Adrenal gland (tissue), 12 donors: Measurements from ENCODE around the gene CACNA1D. TPM values are rescaled to one million over a fixed set of nuclear protein-coding genes. Genes with fewer than 3 reads are reported as not detected.

ENCODE experiments used
- DNase-seq, 7 donors: peaks; one replicate each; pipeline ENCODE4 v3.0.0-alpha.2; 2019 to 2020
- H3K27ac ChIP-seq, 5 donors: fragments of 200-600 bp; sonication (generic) in 4 of 5; 1 replicate in 3 of 5; 2 replicates in 2 of 5; pipeline versions ENCODE4 v1.5.1 to v1.8.0; 2016 to 2020; ENCODE audit warnings: mild to moderate bottlenecking in 1 of 5
- H3K27me3 ChIP-seq: fragments of 200-600 bp; 2 replicates; pipeline ENCODE4 v1.8.0; 2021
- H3K36me3 ChIP-seq, 2 donors: fragments of 200-600 bp; replicated peaks in 1 of 2; 1 replicate in 1 of 2; 2 replicates in 1 of 2; pipeline versions ENCODE4 v1.5.1 to v1.8.0; 2018 to 2022
- H3K4me1 ChIP-seq, 2 donors: fragments of 200-600 bp; replicated peaks in 1 of 2; 1 replicate in 1 of 2; 2 replicates in 1 of 2; pipeline versions ENCODE4 v1.5.1 to v1.8.0; 2018 to 2021
- H3K4me3 ChIP-seq, 4 donors: fragments of 200-600 bp; sonication (generic) in 3 of 4; one replicate each; pipeline ENCODE4 v1.5.1; 2016 to 2018
- H3K9me3 ChIP-seq, 3 donors: fragments of 200-600 bp; sonication (generic) in 1 of 3; replicated peaks in 1 of 3; 1 replicate in 2 of 3; 2 replicates in 1 of 3; pipeline versions ENCODE4 v1.5.1 to v1.8.0; 2016 to 2021
- CTCF ChIP-seq, 6 experiments: fragments of 450-650 bp in 4 of 6; fragments of 200-600 bp in 2 of 6; sonication (generic) in 1 of 6; IDR thresholded peaks; 1 replicate in 5 of 6; 2 replicates in 1 of 6; pipeline versions ENCODE4 v1.5.1 to v1.8.0; 2016 to 2021; ENCODE audit warnings: antibody characterized with exemption in 6 of 6, mild to moderate bottlenecking in 2 of 6, moderate library complexity in 1 of 6
- POLR2A ChIP-seq, 2 donors: fragments of 450-650 bp; IDR thresholded peaks; one replicate each; pipeline ENCODE4 v1.6.1; 2017; ENCODE audit warnings: antibody characterized with exemption in 2 of 2, mild to moderate bottlenecking in 2 of 2, moderate library complexity in 1 of 2
- WGBS, 4 donors: extraction: QIAGEN DNeasy Blood & Tissue Kit in 2 of 4; methylation state at CpG; one replicate each; pipeline versions ENCODE4 v1.1.5 to v1.1.7; 2013 to 2017; 5-methylcytosine and 5-hydroxymethylcytosine counted together
- intact Hi-C, 2 donors: fragments of 100-400 bp; cut with DNase I; formaldehyde crosslinking; loops; one replicate each; pipeline versions ENCODE4 v1.14.1 to v1.15.0; 2022 to 2023
- polyA plus RNA-seq, 3 donors: library from polyadenylated mRNA; stranded (reverse); fragments of 200-250 nt in 2 of 3; fragments of 350-450 nt in 1 of 3; fragmentation: Illumina TruSeq in 1 of 3; extraction: RNeasy Lipid Tissue Mini Kit (QIAGEN cat#74804) in 1 of 3; gene quantifications; one replicate each; pipeline ENCODE4 v1.2.3, GENCODE V29; 2013 to 2014
- total RNA-seq, 9 donors: library from RNA; depleted of rRNA in 4 of 9; stranded (reverse); fragments of >200 nt in 4 of 9; fragments of 120-200 nt in 1 of 9; fragmentation: NEBNext Ultra II Directional in 1 of 9; extraction: Animal tissue kit (Norgen Biotek cat#: 25700) in 1 of 9; gene quantifications; one replicate each; pipeline versions ENCODE4 v1.1.0 to v1.2.4, GENCODE V29; 2013 to 2023
- donor health status: healthy with polysubstance abuse.
- donor health status: Bipolar disorder and iron deficiency.
- donor health status: DM: yes; HTN: yes; CAD: no.
- donor health status: DM: no; HTN: no; CAD: no.
- donor health status: DM: no; HTN: no; CAD: no.
- donor health status: DM: yes; HTN: yes; CAD: no.

The CACNA1D gene
- total and polyA plus RNA-seq, 12 donors = 25.8 to 111 (median 63.0) TPM

GRCh38 chr3:53846134-53846850 lies 351.9 kb downstream of the CACNA1D start, which contains the start of the genes CHDH and IL17RB:
Gene CHDH (minus strand): TSS chr3:53846419. CDS start chr3:53824008, 22,411 bp downstream.
Gene IL17RB (plus strand): TSS chr3:53846568. CDS start chr3:53846589, 21 bp downstream.
- intact Hi-C loops = no loop called here

GRCh38 chr3:53846851-53847155 lies 352.4 kb downstream of the CACNA1D start:
- TF ChIP-seq POLR2A (IDR thresholded peaks at IDR 0.05) = no peak
- TF ChIP-seq CTCF (IDR thresholded peaks at IDR 0.05) = no peak
- H3K27ac ChIP-seq = no peak overlapping the region
- DNase-seq = no peak
- no peaks in the 10 kb centered on the region for H3K36me3 ChIP-seq
- intact Hi-C loops = no loop called here
- 55 to 63% (median 57%) methylated on average over 7 to 10 of the region's 10 CpGs for WGBS, 4 donors
- no peaks in the 10 kb centered on the region for H3K27me3 ChIP-seq
- H3K4me3 ChIP-seq = peak overlapping the region in 2 of 4 donors; percentile 55 to 90
- no peaks in the 10 kb centered on the region for H3K9me3 ChIP-seq
- peaks cover 7 to 13% of the 10 kb centered on the region in 2 donors for H3K4me1 ChIP-seq

More at GRCh38 chr3:53846134-53846850, 351.9 kb downstream of the CACNA1D start, which contains the start of the genes CHDH and IL17RB:
- Histone ChIP-seq H3K27ac (peak within 1 kb of the TSS in 3 of 5 donors; percentile 69 to 78 (median 73)), H3K36me3 (no peaks in the 10 kb centered on the region), H3K9me3 (no peaks in the 10 kb centered on the region), H3K4me3 (peak within 1 kb of the TSS; percentile 20 to 90 (median 38)), H3K27me3 (no peaks in the 10 kb centered on the region), H3K4me1 (peaks cover 7 to 13% of the 10 kb centered on the region in 2 donors)
- peak; percentile 56 to 74 (median 66) for DNase-seq
- TF ChIP-seq POLR2A (IDR thresholded peaks at IDR 0.05) (peak in 1 of 2 donors; percentile 53), CTCF (IDR thresholded peaks at IDR 0.05) (no peak)
- 2 to 11% (median 4%) methylated on average over 22 to 91 of the region's 91 CpGs for WGBS, 4 donors

DNA sequence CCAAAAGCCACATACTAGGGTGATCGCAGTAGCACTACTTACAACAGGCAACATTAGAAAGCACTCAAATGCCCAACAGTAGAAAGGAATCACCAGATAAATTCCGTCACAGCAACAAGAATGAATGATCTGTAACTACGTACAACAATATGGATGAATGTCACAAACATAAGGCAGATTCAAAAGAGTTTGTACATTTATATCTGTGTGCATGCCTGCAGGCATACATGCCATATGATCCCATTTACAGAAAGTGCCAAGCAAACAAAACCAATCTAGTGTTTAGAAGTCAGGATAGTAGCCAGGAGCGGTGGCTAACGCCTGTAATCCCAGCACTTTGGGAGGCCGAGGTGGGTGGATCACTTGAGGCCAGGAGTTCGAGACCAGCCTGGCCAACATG lies 355.5 kb downstream of the CACNA1D start:
- Histone ChIP-seq H3K4me3 (no peak overlapping the region), H3K27ac (no peak overlapping the region), H3K9me3 (no peaks in the 10 kb centered on the region), H3K27me3 (no peaks in the 10 kb centered on the region), H3K36me3 (no peaks in the 10 kb centered on the region), H3K4me1 (peaks cover 7 to 10% of the 10 kb centered on the region in 2 donors)
- intact Hi-C loops = no loop called here
- TF ChIP-seq POLR2A (IDR thresholded peaks at IDR 0.05) (no peak), CTCF (IDR thresholded peaks at IDR 0.05) (no peak)
- no peak for DNase-seq
- 88 to 97% (median 92%) methylated on average over 6 to 7 of the region's 7 CpGs for WGBS, 4 donors

GRCh38 chr3:53850895-53851294 lies 356.5 kb downstream of the CACNA1D start:
- peak; percentile 58 to 84 (median 77) for DNase-seq
- H3K4me3 ChIP-seq = no peak overlapping the region
- no peaks in the 10 kb centered on the region for H3K36me3 ChIP-seq
- H3K4me1 ChIP-seq = peaks cover 5 to 7% of the 10 kb centered on the region in 2 donors
- 48 to 61% (median 50%) methylated on average over 5 of the region's 5 CpGs for WGBS, 4 donors
- intact Hi-C loops = no loop called here
- no peaks in the 10 kb centered on the region for H3K27me3 ChIP-seq
- H3K27ac ChIP-seq = no peak overlapping the region
- no peaks in the 10 kb centered on the region for H3K9me3 ChIP-seq
- no peak for TF ChIP-seq POLR2A (IDR thresholded peaks at IDR 0.05)
- no peak for TF ChIP-seq CTCF (IDR thresholded peaks at IDR 0.05)
